Activated T-cell treated with anti-CD3 and anti-CD28 coated beads, Interleukin-2, amount 50 U/mL, for 1 hour (primary cell): ENCODE data around the gene IDH3B.

Source experiments
- DNase-seq: peaks from one replicate; pipeline ENCODE4 v3.0.0-alpha.2; 2020

IDH3B gene

DNA sequence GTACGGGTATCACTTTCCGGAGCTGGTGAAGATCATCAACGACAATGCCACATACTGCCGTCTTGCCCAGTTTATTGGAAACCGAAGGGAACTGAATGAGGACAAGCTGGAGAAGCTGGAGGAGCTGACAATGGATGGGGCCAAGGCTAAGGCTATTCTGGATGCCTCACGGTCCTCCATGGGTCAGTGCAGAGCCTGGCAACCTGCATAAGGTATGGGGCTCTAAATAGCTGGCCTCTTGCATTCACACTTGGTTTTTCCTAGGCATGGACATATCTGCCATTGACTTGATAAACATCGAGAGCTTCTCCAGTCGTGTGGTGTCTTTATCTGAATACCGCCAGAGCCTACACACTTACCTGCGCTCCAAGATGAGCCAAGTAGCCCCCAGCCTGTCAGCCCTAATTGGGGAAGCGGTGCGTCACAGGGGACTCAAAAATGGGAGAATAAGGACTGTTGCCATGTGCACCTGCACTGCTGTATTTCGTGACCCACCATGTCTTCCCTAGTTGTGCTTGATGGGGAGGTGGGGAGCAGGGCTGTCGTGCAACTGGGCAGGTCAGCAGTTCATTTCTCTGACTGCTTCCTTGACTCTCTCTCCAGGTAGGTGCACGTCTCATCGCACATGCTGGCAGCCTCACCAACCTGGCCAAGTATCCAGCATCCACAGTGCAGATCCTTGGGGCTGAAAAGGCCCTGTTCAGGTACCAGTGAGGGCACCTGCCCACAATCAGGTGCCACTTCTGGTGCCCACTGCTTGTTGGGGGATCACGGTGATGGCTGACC, 8.5 kb downstream of the IDH3B start:
- no peak for DNase-seq

GRCh38 chr20:2654831-2655230, 9.2 kb downstream of the IDH3B start:
- no peak for DNase-seq

DNA sequence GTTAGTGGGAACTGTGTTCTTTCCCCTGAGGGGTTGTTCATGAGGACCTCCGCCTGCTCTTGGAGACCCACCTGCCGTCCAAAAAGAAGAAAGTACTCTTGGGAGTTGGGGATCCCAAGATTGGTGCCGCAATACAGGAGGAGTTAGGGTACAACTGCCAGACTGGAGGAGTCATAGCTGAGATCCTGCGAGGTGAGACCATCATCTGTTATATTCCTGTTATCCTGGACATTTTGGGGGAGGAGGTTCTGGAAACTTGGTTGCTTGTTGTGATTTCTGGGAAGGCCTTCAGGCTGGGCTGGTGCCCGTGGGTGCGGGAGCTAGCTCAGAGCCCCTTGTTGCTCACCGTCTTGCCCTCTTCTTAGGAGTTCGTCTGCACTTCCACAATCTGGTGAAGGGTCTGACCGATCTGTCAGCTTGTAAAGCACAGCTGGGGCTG, 9.6 kb downstream of the IDH3B start:
- no peak for DNase-seq

DNA sequence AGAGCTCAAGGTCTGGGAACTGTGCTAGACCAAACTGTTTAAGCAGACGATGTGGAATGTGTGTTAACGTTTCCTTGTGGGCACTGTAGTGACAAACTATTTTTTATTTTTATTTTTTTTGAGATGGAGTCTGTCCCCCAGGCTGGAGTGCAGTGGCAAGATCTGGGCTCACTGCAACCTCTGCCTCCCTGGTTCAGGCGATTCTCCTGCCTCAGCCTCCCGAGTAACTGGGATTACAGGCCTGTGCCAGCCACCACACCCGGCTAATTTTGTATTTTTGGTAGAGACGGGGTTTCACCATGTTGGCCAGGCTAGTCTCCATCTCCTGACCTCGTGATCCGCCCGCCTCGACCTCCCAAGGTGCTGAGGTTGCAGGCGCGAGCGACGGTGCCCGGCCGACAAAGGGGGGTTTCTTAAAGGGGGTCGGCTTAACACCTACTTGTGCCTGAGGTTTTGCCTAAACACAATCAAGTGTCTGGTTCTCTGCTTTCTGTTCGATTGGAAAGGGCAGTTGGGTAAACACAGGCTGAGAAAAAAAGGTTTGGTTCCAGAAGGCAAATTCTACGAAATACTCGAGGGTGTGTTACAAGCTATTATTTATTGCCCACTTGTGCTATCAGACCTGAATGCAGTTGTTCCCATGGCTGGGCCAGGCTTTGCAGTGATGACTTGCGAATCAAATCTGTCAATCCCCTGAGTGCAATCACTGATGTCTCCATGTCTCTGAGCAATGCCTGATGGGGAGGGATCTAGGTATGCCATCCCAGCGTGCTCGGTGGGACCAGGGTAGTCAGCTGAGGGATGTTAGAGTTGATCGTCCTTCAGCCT, 10.2 kb downstream of the IDH3B start:
- no peak for DNase-seq

GRCh38 chr20:2652724-2653555, 11.1 kb downstream of the IDH3B start:
- DNase-seq: no peak

GRCh38 chr20:2651772-2652723, 12.0 kb downstream of the IDH3B start, which contains the start of gene NOP56:
Gene NOP56, plus strand, starts transcription at chr20:2652632. Its CDS starts 29 bp downstream, at chr20:2652661.
- DNase-seq: peak; percentile 99

DNA sequence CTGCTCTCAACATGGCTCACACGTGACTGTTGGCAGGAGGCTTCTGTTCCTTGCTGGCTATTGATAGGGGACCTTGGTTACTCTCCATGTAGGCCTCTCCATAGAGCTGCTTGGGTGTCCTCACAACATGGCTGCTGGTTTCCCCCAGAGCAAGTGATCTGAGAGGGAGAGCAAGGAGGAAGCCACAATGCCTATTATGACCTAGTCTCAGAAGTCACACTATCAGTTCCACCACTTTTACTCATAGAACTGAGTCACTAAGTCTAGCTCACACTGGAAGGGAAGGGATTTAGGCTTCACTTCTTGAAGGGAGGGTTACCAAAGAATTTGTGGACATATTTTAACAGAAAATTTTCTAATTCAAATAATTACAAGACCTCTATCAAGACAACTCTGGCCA, 20.3 kb downstream of the IDH3B start:
- no peak for DNase-seq

- no peak for DNase-seq
These were observed 23.1 kb downstream of the IDH3B start for GRCh38 chr20:2640899-2641298.

GRCh38 chr20:2640260-2640659, 23.8 kb downstream of the IDH3B start:
- no peak for DNase-seq

GRCh38 chr20:2637246-2637645, 26.8 kb downstream of the IDH3B start:
- DNase-seq: no peak

- DNase-seq: no peak
These were observed 30.6 kb downstream of the IDH3B start for GRCh38 chr20:2633381-2633780.

- DNase-seq: no peak
These were observed 32.8 kb downstream of the IDH3B start for GRCh38 chr20:2631228-2631627.

DNA sequence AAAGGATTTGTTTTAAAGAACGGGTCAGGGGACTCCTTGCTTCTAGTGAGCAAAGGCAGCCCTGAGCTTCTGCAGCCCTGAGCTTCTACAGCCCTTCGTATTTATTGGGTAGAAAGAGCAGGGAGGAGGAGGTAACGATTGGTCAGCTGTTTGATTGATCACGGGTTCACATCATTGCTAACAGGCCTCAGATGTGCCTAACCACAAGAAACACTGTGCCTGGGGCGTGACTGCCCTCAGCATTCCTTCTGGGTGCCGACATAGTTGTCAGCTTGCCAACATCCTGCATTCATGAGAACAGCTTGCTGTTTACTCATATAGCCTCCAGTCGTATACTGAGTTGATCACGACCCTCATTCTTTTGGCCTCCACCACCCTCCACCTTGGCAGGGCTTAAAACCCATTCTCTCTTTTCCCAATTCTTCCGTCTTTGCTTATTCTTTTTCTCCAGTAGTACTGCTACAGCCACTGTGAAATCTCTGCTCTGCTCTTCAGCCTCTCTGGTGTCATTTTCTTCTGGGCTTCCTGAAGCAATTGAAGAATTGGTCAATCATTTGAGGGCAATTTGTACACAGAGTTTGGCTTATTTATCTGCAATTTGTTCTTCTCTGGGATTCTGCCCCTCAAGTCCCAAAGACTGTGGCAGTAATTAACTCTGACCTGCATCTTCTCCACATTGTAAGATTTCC, 37.0 kb downstream of the IDH3B start:
- DNase-seq: no peak

GRCh38 chr20:2625062-2625461, 39.0 kb downstream of the IDH3B start:
- DNase-seq: no peak

- DNase-seq: no peak
These were observed 39.8 kb downstream of the IDH3B start for GRCh38 chr20:2624190-2624589.

- no peak for DNase-seq
These were observed 43.9 kb downstream of the IDH3B start for GRCh38 chr20:2619961-2620595.

- no peak for DNase-seq
These were observed 44.7 kb downstream of the IDH3B start for GRCh38 chr20:2619337-2619736.

GRCh38 chr20:2618815-2619214, 45.2 kb downstream of the IDH3B start:
- no peak for DNase-seq

- no peak for DNase-seq
These were observed 46.8 kb downstream of the IDH3B start for GRCh38 chr20:2617099-2617714.

DNA sequence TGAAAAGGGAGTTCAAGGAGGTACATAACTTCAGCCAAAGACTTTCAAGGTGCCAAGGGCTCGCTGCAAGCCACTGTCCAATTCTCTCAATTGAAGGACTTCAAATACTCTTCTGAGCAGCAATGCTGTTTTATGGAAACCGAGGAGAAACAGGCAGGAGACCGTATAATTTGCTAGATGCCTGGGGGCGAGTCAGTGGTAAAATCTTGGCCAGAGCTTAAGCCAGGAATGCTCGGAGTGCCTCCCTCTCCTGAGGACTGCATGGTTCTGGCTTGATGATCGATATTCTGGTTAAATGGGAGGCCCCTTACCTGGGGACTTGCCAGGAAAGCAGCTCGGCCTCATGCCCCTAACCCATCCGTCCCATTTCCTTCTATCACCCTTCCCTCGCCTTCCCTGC, 47.4 kb downstream of the IDH3B start:
- DNase-seq: no peak
